Measurements from ENCODE around the gene SPRED1.
A peak's percentile ranks its signal among the peaks of the same experiment; 100 is the strongest.

The SPRED1 gene

GRCh38 chr15:38367476-38367875 is 114.8 kb downstream of the SPRED1 start:
- DNase-seq: no peak

- DNase-seq: no peak
These were observed 117.4 kb downstream of the SPRED1 start for GRCh38 chr15:38369936-38370478.

- DNase-seq: no peak
These were observed 120.4 kb downstream of the SPRED1 start for GRCh38 chr15:38373016-38373415.

GRCh38 chr15:38374029-38374428 is 121.4 kb downstream of the SPRED1 start:
- no peak for DNase-seq

- no peak for DNase-seq
These were observed 121.9 kb downstream of the SPRED1 start for GRCh38 chr15:38374556-38374955.

- no peak for DNase-seq
These were observed 123.4 kb downstream of the SPRED1 start for GRCh38 chr15:38376081-38376480.

- no peak for DNase-seq
These were observed 125.0 kb downstream of the SPRED1 start for GRCh38 chr15:38377636-38378035.

GRCh38 chr15:38378161-38378560 is 125.5 kb downstream of the SPRED1 start:
- no peak for DNase-seq

GRCh38 chr15:38389924-38390542 is 137.4 kb downstream of the SPRED1 start:
- peak; percentile 73 for DNase-seq

- DNase-seq: no peak
These were observed 138.6 kb downstream of the SPRED1 start for GRCh38 chr15:38391191-38391590.

- DNase-seq: no peak
These were observed 145.5 kb downstream of the SPRED1 start for GRCh38 chr15:38398134-38398533.

- DNase-seq: no peak
These were observed 148.5 kb downstream of the SPRED1 start for GRCh38 chr15:38401106-38401505.

GRCh38 chr15:38401701-38402100 is 149.1 kb downstream of the SPRED1 start:
- DNase-seq: no peak

- DNase-seq: no peak
These were observed 153.8 kb downstream of the SPRED1 start for GRCh38 chr15:38406436-38406835.
